Measurements from ENCODE around the gene SYNGR1.

DNA sequence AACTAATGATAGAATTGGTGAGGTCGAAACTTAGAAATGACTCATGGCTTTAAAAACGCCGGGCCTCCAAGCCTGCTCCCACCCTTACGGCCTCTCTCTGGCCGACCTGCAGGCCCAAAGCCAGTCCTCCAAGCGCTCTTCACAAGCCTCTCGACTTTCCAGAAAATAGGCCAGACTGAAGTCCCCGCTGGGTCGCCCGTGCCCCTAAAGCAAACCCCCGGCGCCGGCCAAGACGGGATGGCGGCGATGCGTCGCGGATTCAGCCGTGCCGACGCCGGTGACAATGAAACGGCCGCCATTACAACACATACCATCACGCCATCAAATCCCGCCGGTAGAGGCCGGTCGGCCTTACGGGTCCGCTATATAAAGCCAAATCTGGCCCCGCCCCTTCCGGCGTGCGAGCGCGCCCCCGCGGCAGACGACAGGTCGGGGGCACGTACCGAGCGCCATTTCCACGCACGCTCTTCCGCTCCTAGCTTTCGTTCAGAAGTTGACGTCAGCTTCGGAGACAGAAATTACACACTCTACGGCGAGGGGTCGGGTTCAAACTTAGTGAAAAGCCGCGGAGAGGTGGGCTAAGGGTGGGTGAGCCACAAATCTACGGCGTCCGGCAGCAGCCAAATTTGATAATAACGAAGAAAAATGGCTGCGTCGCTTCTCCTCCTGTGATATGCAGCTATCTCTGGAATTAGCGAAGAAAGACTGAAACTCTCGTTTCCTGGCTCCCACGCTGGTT, 30.3 kb upstream of the SYNGR1 start, which contains the start of gene RPL3:
- TF ChIP-seq, protein P1, sequence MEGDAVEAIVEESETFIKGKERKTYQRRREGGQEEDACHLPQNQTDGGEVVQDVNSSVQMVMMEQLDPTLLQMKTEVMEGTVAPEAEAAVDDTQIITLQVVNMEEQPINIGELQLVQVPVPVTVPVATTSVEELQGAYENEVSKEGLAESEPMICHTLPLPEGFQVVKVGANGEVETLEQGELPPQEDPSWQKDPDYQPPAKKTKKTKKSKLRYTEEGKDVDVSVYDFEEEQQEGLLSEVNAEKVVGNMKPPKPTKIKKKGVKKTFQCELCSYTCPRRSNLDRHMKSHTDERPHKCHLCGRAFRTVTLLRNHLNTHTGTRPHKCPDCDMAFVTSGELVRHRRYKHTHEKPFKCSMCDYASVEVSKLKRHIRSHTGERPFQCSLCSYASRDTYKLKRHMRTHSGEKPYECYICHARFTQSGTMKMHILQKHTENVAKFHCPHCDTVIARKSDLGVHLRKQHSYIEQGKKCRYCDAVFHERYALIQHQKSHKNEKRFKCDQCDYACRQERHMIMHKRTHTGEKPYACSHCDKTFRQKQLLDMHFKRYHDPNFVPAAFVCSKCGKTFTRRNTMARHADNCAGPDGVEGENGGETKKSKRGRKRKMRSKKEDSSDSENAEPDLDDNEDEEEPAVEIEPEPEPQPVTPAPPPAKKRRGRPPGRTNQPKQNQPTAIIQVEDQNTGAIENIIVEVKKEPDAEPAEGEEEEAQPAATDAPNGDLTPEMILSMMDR (conservative IDR thresholded peaks at IDR 0.05 in 1 of 2, IDR thresholded peaks at IDR 0.05 in 1 of 2; ENCODE audit: extremely low read depth in 1 of 2, insufficient read depth in 1 of 2, low read depth in 1 of 2, low read length in 2 of 2), result no peak
- TF ChIP-seq EZH2 (IDR thresholded peaks at IDR 0.05; ENCODE audit: borderline replicate concordance, low read length), result no peak
